Pons (tissue), 1 donor: Measurements from ENCODE around the gene MINK1.
"Not testable (repeated sequence)": the region's sequence is repeated elsewhere in the genome, so short reads cannot be mapped to it uniquely, and the experiment has no call there.

Experiments used
- DNase-seq: peaks from one replicate; pipeline ENCODE4 v3.0.0-alpha.2; 2016; ENCODE audit warnings: low spot score

Gene MINK1

DNA sequence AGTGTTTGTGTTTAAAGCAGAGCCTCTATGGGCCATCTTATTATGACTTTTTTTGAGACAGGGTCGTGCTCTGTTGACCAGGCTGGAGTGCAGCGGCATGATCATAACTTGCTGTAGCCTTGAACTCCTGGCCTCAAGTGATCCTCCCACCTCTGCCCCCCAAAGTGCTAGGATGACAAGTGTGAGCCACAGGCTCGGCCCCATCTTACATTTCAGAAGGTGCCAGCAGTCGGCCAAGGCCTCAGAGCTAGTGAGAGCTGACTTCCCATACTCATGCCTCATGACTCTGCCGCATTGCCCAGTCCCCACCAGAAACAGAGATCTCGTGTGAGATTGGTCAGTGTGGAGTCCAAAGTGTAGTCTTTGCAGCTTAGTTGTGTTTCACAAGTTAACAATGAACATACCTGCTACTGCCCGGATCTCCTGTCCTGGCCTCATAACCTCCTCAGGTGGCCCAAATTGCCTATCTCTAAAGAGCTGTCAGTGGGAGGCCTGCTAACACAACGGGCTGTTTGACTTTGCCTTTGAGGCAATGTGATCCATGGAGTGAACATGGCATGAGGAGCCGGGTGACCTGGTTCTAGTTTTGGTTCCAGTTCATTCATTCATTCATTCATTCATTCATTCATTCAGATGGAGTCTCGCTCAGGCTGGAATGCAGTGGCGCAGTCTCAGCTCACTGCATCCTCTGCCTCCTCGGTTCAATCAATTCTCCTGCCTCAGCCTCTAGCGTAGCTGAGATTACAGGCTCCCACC is 13.7 kb downstream of the MINK1 start:
- no peak for DNase-seq

DNA sequence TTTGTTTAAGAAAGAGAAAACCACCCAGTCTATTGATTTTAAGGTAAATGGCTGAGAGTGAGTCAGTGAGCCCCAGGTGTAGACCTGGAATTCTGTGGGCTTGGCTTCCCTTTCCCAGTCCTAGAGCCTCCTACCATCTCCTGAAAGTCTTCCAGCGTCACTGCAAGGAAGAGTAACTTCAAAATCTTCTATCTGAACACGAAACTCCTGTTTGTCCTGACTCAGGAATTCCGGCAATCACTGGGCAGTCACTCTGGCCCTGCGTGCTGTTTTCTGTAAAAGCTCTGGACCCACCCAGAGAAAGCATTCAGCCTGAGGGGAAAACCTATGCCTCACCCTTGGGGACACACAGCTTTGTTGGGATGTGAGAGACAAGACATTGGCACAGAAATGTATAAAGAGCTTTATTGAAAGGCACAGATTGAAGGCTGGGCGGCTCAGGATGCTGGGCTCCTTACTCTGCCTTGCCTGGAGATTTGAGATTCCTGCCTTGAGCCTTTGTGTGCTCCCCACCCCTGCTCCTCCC is 15.9 kb downstream of the MINK1 start:
- no peak for DNase-seq

DNA sequence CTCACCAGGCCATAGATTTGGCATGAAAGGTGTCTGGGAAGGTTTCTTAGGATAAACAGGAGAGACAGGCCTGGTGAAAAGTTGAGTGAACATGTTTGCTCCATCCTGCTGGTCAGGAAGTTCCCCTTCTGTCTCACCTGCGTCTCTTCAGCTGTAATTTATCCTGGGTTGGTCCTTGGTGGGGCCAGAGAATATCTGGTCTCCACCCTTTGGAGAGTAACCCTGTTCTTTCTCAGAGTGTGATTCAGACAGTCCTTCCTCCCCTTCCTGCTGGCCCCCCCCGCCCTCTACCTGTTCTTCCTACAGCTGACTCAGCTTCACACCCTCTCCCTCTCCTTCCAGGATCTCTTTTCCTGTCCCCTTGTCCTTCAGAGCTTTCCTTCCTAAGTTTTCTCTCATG is 17.1 kb downstream of the MINK1 start:
- DNase-seq = no peak

DNA sequence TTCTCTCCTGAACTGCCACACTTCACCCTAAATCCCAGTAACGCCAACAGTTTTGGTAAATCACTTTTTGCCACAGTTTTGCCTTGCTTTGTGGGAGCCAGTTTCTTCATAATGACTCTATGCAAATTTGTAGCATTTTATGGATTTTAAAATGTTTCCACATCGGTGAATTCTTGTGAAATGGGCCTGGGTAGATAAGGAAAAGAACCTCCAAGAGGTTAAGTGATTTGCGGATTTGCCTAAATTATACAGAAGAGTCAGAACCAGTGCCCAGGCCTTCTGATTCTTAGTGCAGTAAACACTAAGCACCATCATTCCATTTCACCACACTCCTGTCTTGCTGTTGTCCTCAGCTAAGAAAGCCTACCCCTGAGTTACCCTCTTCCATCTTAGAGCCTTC is 17.9 kb downstream of the MINK1 start:
- DNase-seq = no peak

DNA sequence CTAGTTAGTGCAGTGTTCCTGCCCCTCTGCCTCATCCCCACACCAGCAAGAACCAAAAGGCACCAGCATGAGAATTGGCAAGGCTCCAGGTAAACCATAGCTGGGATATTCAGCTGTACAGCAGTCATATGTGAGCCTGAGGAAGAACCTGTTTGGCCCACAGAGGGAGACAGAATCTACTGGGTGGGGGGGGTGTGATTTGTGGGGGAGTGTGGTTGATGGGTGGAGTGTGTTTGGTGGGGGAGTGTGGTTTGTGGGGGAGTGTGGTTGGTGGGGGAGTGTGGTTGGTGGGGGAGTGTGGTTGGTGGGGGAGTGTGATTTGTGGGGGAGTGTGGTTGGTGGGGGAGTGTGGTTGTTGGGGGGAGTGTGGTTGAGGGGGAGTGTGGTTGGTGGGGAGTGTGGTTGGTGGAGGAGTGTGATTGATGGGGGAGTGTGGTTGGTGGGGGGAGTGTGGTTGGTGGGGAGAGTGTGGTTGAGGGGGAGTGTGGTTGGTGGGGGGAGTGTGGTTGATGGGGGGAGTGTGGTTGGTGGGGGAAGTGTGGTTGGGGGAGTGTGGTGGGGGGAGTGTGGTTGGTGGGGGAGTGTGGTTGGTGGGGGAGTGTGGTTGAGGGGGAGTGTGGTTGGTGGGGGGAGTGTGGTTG is 19.5 kb downstream of the MINK1 start:
- DNase-seq = no peak

DNA sequence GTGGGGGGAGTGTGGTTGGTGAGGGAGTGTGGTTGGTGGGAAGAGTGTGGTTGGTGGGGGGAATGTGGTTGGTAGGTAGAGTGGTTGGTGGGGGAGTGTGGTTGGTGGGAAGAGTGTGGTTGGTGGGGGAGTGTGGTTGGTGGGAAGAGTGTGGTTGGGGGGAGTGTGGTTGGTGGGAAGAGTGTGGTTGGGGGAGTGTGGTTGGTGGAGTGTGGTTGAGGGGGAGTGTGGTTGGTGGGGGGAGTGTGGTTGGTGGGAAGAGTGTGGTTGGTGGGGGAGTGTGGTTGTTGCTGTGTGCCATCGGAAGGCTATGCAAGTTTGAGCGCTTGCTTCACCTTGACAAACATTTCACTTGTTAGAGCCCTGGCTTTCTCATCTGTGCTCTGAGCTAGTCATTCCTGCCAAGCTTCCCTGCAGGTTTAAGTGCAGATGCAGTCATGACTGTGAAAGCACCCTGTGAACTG is 20.1 kb downstream of the MINK1 start:
- DNase-seq = no peak

DNA sequence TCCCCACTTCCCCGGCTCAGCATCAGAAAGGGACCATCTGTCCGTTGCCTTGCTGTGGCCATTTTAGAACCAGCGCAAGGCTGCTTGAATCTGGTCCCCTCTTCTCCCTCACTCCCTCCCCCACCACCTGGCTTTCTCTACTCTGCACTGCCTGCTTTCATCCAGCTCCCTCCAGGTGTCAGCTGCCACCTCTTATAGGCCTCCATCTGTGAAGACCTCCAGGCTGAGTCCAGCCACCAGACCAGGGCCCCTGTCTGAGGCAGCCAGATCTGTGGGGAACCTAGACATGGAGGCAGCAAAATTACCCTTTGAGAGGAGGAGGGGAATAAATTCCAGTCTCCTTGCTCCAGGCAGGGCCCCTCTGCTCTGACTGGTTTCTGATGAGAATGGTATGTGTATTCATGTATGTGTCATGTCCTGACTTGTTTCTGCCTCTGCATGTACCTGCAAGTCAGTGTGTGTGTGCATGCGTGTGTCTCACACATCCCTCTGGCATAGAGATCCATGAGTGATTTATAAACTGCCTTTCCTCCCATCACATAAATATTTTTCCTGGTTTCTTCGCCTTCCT is 21.1 kb downstream of the MINK1 start:
- no peak for DNase-seq

DNA sequence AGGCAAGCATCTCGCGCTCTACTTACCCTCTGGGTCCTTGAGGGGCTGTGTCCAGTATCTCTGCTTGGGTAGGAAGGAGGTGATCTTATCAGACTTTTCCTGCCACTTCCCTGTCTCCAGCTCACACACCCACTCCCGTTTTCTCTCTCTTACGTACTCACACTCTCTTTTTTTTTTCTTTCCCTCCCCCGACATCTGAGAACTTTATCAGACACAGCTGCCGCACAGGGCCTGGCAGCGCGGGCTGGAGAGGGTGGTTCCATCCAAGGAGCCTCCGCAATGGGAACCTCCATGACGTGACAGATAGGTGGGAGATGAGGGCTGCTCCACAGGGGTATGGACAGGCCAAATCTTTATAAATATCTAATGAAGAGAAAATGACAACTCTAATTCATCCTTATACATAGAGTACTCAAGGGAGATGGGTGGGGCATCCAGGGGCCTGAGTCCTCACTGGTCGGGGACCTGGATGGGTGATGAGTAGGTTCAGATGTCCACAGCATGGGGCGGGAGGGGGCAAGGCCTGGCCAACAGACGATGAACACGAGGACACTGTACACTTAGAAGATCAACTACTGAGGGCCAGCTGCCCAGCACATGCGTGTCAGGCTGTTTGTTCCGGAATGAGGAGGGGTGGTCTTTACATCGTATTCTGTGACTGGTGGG is 23.3 kb downstream of the MINK1 start:
- DNase-seq = no peak

DNA sequence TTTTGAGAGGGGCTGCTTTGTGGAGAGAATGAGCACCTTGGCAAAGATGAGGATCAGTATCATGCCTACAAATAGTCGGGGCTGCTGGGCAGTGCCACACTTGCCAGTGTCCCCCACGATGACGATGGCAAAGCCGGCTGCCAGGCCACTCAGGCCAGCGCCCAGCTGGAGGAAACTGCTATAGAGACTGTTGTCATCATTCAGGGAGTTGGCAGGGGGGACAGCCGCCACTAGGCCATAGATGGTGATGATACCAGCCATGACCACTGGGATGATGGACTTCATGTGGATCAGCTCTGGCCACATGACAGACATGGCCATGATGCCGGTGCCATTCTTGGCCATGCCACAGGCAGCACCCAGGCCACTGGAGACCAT is 23.8 kb downstream of the MINK1 start:
- DNase-seq = peak; percentile 75

DNA sequence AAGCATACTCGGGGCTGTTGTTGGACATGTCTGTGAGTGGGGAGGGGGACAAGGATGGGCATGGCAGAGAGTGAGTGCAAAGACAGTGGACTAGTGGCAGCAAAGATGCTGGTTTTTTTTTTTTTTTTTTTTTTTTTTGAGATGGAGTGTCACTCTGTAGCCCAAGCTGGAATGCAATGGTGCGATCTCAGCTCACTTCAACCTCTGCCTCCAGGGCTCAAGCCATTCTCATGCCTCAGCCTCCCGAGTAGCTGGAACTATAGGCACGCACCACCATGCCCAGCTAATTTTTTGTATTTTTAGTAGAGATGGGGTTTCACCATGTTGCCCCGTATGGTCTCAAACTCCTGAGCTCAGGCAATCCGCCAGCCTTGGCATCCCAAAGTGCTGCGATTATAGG is 24.2 kb downstream of the MINK1 start:
- DNase-seq = not testable (repeated sequence)

DNA sequence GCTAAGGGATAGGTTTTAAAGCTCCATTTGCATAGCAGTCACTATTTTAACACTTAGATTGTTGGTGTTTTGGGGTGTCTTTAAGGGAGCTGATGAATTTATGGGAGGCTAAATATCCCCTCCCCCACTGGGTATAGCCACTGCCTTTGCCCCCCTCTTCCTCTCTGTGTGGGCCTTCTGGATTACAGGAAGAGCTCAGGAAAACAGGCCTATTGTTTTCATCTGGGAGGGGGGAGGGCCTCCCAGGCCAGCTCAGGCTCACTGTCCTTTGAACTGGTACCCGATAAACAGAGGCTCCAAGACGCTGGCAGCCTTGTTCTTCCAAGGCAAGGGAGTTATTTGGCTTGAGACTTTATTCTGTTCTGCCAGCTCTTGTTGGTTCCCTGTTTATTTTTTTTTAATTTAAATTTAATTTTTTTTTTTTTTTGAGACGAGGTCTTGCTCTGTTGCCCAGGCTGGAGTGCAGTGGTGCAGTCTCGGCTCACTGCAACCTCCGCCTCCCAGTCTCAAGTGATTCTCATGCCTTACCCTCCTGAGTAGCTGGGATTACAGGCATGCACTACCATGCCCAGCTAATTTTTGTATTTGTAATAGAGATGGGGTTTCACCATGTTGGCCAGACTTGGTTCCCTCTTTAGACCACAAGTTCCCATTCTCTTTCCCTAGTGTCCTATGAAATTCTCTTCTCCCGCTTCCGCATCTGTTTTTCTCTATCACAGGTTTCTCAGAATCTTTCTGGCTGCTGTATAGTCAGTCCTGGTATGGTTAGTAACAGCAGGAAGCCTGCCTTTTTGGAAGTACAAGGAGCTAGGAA is 25.1 kb downstream of the MINK1 start:
- DNase-seq = peak; percentile 97

DNA sequence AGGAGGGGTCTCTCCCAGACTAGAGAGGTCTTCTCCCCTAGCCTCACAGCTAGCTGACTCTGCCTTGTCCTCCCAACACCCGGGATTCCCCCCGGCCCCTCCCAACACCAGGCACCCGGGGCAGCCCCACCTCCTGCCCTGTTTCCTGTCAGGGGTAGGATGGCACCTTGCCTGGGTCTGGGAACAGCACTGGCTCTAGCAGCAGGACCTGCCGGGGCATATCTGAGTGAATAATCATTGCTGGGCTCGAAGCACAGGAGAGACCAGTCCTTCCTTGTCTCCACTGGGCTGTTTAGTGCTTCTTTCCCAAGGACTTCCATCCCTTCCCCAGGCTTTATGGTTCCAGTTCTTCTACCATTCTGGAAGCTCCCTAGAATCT is 25.7 kb downstream of the MINK1 start:
- DNase-seq = peak; percentile 72

DNA sequence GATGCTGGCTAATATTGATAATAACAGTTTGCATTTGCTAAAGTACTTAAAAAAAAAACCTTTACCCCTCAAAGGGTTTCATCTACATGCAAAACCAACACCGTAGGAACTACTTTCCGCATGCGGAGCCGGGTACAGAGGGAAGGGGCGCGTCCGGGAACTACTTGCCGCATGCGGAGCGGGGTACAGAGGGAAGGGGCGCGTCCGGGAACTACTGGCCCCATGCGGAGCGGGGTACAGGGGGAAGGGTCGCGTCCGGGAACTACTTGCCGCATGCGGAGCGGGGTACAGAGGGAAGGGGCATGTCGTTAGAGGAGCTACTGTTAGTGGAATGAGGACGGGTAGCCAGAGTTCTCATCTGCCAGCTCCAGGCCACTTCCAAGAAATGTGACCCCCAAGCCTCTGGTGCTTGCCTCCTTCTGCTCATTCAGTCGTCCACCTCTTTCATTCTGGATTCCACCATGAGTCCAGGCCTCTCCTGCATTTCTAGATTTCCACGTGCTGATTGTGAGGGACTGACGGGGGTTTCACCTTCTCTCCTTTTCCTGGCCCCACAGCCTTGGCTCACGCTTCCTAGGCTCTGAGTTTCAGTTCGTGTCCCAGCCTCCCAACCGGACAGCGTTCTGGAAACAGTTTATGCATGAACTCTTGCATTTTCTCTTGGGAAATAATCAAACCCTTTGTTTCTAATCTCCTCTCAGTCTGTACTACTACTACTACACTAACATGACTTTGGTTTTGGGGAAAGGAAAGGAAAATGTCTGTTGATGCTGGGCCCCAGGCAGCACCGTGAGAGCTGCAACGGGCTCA is 26.9 kb downstream of the MINK1 start:
- peak; percentile 88 for DNase-seq

DNA sequence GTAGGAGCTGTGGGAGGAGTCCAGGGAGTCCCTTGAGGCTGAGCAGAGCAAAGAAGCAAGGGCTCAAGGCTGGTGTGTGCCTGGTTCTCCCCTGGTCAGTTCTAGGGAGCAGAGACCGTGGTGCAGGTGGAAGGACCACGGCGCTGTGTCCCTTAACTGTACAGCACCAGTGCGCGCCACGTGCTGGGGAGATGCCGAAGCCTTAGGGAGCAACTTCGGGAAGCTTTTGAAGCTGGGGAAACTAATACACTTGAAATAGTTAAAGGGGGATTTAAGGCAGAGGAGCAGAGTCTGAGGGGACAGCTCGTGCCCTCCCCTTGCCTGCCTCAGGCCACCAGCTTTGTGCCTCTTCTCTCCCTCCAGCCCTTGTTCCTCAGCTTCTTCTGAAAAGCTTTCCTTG is 27.5 kb downstream of the MINK1 start:
- no peak for DNase-seq

DNA sequence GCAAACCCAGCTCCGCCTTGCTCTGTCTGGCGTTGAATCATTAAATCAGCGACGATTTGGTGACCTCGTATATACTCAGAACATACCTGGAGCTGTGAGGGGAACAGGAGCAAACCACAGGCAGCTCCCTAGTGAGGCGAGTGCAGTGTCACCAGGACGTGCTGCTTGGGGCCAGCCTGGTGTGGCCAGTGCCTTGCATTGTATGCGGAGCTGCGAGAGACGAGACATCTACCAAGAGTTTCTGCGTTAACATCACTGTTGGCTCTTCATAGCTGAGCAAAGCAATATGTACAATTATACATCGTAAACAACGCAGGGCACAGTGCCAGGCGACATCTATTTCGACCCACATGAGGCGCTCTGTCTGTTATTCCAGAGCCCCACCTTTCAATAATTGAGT is 27.9 kb downstream of the MINK1 start:
- DNase-seq = no peak

DNA sequence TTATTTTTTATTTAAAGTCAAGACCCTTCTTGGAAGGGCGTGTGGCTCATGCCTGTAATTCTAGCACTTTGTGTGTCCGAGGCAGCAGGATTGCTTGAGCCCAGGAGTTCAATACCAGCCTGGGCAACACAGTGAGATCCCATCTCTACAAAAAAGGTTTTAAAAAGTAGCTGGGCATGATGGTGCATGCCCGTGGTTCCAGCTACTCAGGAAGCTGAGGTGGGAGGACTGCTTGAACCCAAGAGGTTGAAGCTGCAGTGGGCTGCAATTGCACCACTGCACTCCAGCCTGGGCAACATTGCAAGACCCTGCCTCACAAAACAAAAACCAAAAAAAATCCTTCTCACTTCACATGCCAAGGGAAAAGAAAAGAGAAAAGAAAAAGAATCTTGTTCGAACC is 29.6 kb downstream of the MINK1 start:
- DNase-seq = no peak

DNA sequence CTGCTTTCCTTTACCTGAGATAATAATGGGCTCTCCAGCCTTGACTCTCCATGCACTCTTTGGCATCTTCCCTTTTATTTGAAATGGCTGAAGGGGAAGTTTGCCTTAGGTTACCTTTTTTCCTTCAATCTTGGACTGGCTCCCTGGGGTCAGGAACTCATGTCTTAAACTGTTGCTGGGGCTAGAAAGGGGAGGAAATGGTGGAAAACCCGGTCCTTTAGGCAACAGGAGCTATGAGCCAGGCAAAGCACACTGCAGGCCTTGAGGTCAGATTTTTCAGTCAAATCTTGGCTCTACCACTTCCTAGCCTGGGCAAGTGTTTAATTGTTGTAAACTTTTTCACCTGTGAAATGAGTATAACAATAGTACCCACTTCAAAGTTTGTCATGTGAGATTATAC is 30.2 kb downstream of the MINK1 start:
- DNase-seq = no peak

DNA sequence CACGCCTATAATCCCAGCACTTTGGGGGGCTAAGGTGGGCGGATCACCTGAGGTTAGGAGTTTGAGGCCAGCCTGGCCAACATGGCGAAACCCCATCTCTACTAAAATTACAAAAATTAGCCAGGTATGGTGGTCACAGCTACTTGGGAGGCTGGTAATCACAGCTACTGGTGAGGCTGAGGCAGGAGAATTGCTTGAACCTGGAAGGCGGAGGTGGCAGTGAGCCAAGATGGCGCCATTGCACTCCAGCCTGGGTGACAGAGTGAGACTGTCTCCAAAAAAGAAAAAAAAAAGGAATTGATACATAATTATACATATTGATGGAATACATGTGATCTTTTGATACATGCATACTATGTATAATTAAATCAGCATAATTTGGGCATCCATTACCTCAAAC is 34.4 kb downstream of the MINK1 start:
- DNase-seq = not testable (repeated sequence)

DNA sequence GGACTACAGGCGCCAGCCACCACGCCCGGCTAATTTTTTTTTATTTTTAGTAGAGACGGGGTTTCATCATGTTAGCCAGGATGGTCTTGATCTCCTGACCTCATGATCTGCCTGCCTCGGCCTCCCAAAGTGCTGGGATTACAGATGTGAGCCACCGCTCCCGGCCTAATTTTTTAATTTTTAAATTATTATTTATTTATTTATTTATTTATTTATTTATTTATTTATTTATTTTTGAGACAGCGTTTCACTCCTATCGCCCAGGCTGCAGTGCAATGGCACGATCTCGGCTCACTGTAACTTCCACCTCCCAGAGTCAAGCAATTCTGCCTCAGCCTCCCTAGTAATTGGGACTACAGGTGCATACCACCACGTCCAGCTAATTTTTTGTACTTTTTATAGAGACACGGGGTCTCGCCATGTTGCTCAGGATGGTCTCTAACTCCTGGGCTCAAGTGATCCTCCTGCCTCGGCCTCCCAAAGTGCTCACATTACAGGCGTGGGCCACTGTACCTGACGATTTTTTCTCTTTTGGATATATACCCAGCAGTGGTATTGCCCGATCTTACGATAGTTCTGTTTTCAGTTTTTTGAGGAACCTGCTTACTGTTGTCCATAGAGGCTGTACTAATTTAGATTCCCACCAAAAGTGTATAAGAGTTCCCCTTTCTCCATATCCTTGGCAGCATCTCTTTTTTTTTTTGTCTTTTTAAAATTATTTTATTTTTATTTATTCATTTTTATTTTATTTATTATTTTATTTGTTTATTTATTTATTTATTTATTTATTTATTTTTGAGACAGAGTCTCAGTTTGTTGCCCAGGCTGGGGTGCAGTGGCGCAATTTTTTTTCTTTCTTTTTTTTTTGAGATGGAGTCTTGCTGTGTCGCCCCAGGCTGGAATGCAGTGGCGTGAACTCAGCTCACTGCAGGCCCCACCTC is 36.2 kb downstream of the MINK1 start:
- not testable (repeated sequence) for DNase-seq

DNA sequence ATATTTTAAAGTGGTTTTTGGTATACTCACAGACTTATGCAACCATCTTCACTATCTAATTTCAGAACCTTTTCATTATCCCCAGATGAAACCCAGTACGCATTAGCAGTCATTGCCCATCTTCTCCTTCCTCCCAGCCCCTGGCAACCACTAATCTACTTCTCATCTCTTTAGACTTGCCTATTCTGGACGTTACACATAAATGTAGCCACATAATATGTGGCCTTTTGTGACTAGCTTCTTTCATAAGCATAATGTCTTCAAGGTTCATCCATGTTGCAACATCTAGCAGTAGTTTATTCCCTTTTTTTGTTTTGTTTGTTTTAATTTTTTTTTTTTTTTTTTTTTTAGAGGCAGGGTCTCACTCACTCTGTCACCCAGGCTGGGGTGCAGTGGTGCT is 37.7 kb downstream of the MINK1 start:
- no peak for DNase-seq
